HEK293T (cell line): ENCODE measurements around the gene GSTM2.

Experiments
- CTCF ChIA-PET: fragments of 350-600 bp; formaldehyde crosslinking; extraction: SDS; loops from one replicate; lab custom pipeline; 2021; ENCODE audit warnings: antibody characterized with exemption, inconsistent platforms; lab: Yijun Ruan, JAX
- POLR2A ChIA-PET: fragments of 350-600 bp; formaldehyde crosslinking; extraction: SDS; loops from one replicate; lab custom pipeline; 2020; ENCODE audit warnings: antibody characterized with exemption, inconsistent platforms; lab: Yijun Ruan, JAX
- DNase-seq: peaks from one replicate; pipeline ENCODE4 v3.0.0; 2012; ENCODE audit warnings: mixed read lengths; ENCODE audit errors: extremely low spot score
- ARNT ChIP-seq: fragments of 450-650 bp; IDR thresholded peaks from 2 replicates; pipeline ENCODE4 v1.6.1; 2017; ENCODE audit warnings: mild to moderate bottlenecking
- BHLHE40 ChIP-seq: fragments of 450-650 bp; IDR thresholded peaks from 2 replicates; pipeline ENCODE4 v1.6.1; 2016; ENCODE audit warnings: mild to moderate bottlenecking, moderate library complexity, borderline replicate concordance
- CTBP1 ChIP-seq: fragments of 450-650 bp; IDR thresholded peaks from 2 replicates; pipeline ENCODE4 v1.6.1; 2016; ENCODE audit warnings: borderline replicate concordance
- ELF4 ChIP-seq: fragments of 450-650 bp; IDR thresholded peaks from 2 replicates; pipeline ENCODE4 v1.6.1; 2017; ENCODE audit warnings: antibody characterized with exemption
- FOXA1 ChIP-seq: fragments of 450-650 bp; IDR thresholded peaks from 2 replicates; pipeline ENCODE4 v1.6.1; 2016; ENCODE audit warnings: mild to moderate bottlenecking
- FOXK2 ChIP-seq: fragments of 450-650 bp; IDR thresholded peaks from 2 replicates; pipeline ENCODE4 v1.6.1; 2016; ENCODE audit warnings: mild to moderate bottlenecking
- FOXM1 ChIP-seq: fragments of 450-650 bp; IDR thresholded peaks from 2 replicates; pipeline ENCODE4 v1.6.1; 2017; ENCODE audit warnings: mild to moderate bottlenecking, borderline replicate concordance
- HDGF ChIP-seq: fragments of 450-650 bp; IDR thresholded peaks from 2 replicates; pipeline ENCODE4 v1.6.1; 2017; ENCODE audit warnings: antibody characterized with exemption, borderline replicate concordance
- L3MBTL2 ChIP-seq: fragments of 450-650 bp; conservative IDR thresholded peaks from 2 replicates; pipeline ENCODE4 v1.6.1; 2016; ENCODE audit warnings: mild to moderate bottlenecking
- LEF1 ChIP-seq: fragments of 450-650 bp; IDR thresholded peaks from 2 replicates; pipeline ENCODE4 v1.6.1; 2017; ENCODE audit warnings: mild to moderate bottlenecking, borderline replicate concordance
- NFRKB ChIP-seq: fragments of 450-650 bp; IDR thresholded peaks from 2 replicates; pipeline ENCODE4 v1.6.1; 2016; ENCODE audit warnings: mild to moderate bottlenecking, moderate library complexity
- PKNOX1 ChIP-seq: fragments of 450-650 bp; IDR thresholded peaks from 2 replicates; pipeline ENCODE4 v1.6.1; 2016
- SP1 ChIP-seq: fragments of 450-650 bp; IDR thresholded peaks from 2 replicates; pipeline ENCODE4 v1.6.1; 2017
- SUZ12 ChIP-seq: fragments of 450-650 bp; IDR thresholded peaks from 2 replicates; pipeline ENCODE4 v1.6.1; 2016; ENCODE audit warnings: mild to moderate bottlenecking
- TARDBP ChIP-seq: fragments of 450-650 bp; IDR thresholded peaks from 2 replicates; pipeline ENCODE4 v1.6.1; 2016
- ZNF384 ChIP-seq: fragments of 450-650 bp; IDR thresholded peaks from 2 replicates; pipeline ENCODE4 v1.6.1; 2016

GSTM2 gene

DNA sequence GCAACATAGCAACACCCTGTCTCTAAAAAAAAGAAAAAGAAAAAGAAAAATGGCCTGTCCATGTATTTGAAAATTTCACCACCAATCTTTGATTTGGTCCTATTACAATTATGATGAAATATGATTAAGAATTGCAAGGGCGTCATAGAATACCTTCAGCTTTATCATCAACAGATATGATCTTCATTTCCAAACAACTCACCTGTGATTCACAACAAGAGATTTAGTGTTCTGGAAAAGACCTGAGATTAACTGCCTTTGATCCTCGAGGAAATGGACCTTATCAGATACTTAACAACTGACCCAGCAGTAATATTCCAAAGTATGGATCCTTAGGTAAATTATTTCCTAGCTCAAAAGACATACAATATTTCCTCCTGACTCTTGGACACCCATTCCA is 15.5 kb upstream of the GSTM2 start:
- ChIA-PET POLR2A (interaction anchor here (0.6 to 1.6 kb wide), 2 partner anchors 104 to 332 kb away, joined by 3 to 5 read pairs; partner anchors contain the start of genes AHCYL1 and GNAI3), CTCF (interaction anchor here (1.1 to 5.1 kb wide), 4 partner anchors 9 to 125 kb away, joined by 3 to 65 read pairs (median 11); no protein-coding TSS in a partner anchor)
- TF ChIP-seq LEF1 (no peak), ELF4 (no peak), FOXM1 (no peak), SP1 (no peak), ZNF384 (no peak), SUZ12 (no peak), ARNT (no peak), HDGF (no peak), BHLHE40 (no peak), CTBP1 (no peak), TARDBP (no peak), NFRKB (no peak), L3MBTL2 (no peak), FOXK2 (no peak), PKNOX1 (no peak), FOXA1 (no peak)

GRCh38 chr1:109653306-109653705 is 14.6 kb upstream of the GSTM2 start:
- DNase-seq: no peak
- ChIA-PET CTCF (interaction anchor here (1.1 to 5.1 kb wide), 3 partner anchors 13 to 124 kb away, joined by 3 to 65 read pairs (median 18); no protein-coding TSS in a partner anchor), POLR2A (interaction anchor here (1.6 kb wide), 1 partner anchor 105 kb away, joined by 5 read pairs; the partner anchor contains the start of gene GNAI3)

More for the DNA sequence above, 15.5 kb upstream of the GSTM2 start:
- DNase-seq: no peak

GRCh38 chr1:109654519-109654918 is 13.3 kb upstream of the GSTM2 start:
- ChIA-PET CTCF (interaction anchor here (1.4 kb wide), 1 partner anchor 118 kb away, joined by 6 read pairs; no protein-coding TSS in a partner anchor), POLR2A (no interaction called here)
- TF ChIP-seq CTBP1 (no peak), FOXM1 (no peak), FOXK2 (no peak), ZNF384 (no peak)

More at GRCh38 chr1:109653306-109653705, 14.6 kb upstream of the GSTM2 start:
- no peak for TF ChIP-seq ZNF384
- TF ChIP-seq BHLHE40: no peak
- no peak for TF ChIP-seq FOXM1
- no peak for TF ChIP-seq HDGF
- TF ChIP-seq FOXA1: no peak
- no peak for TF ChIP-seq TARDBP
- TF ChIP-seq SP1: no peak
- TF ChIP-seq CTBP1: no peak
- TF ChIP-seq SUZ12: no peak
- TF ChIP-seq L3MBTL2: no peak
- TF ChIP-seq ARNT: no peak
- TF ChIP-seq ELF4: no peak
- no peak for TF ChIP-seq FOXK2
- TF ChIP-seq NFRKB: no peak
- no peak for TF ChIP-seq LEF1
- no peak for TF ChIP-seq PKNOX1

GRCh38 chr1:109655615-109656519 is 12.0 kb upstream of the GSTM2 start, which contains the start of gene GSTM4:
GSTM4 (plus strand) TSS chr1:109656099; CDS start chr1:109656390, 291 bp downstream.
- ChIA-PET CTCF (interaction anchor here (1.4 to 1.6 kb wide), 2 partner anchors 16 to 117 kb away, joined by 6 to 12 read pairs; no protein-coding TSS in a partner anchor), POLR2A (interaction anchor here (2.1 kb wide), 1 partner anchor 12 kb away, joined by 8 read pairs; the partner anchor contains the start of gene GSTM2)
- DNase-seq: peak; percentile 71
- no peak for TF ChIP-seq FOXA1
- no peak for TF ChIP-seq CTBP1
- no peak for TF ChIP-seq SUZ12

More at GRCh38 chr1:109654519-109654918, 13.3 kb upstream of the GSTM2 start:
- DNase-seq: no peak

DNA sequence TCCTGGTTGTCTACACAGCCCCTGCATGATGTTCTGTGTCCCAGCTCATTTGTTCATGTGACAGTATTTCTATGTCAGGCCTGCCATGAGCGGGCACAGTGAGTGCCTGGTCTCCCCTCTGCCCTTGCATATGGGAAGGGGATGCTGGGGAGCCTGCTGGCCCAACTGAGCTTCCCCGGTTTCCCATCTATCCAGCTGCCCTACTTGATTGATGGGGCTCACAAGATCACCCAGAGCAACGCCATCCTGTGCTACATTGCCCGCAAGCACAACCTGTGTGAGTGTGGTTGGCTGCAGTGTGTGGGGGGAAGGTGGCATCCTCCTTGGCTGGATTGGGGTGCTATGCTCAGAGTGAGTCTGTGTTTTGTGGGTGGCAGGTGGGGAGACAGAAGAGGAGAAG is 10.5 kb upstream of the GSTM2 start:
- CTCF ChIA-PET: interaction anchor here (1.1 to 2.3 kb wide), 2 partner anchors 15 to 17 kb away, joined by 4 to 14 read pairs; no protein-coding TSS in a partner anchor
- POLR2A ChIA-PET: interaction anchor here (2.1 kb wide), 1 partner anchor 11 kb away, joined by 8 read pairs; the partner anchor contains the start of gene GSTM2
- no peak for TF ChIP-seq LEF1
- DNase-seq: no peak

DNA sequence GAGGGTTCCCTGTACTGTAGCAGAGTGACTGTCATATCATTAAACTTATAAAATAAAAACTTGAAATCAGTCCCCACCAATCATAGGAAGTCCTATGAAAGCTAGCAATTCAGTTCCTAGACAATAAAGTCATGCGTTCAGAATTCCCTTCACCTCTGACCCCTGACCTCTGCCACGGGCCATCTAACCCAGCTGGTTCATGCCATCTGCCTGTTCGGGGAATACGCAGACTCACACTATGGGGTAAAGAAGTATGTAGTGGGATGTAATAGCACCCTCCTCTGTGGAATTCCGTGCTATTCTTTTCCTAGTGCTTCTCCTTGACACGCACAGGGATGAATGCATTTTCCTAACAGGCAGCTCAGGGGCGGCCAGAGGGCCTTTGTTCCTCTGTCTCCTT is 9.9 kb upstream of the GSTM2 start:
- TF ChIP-seq CTBP1 (no peak), HDGF (no peak), PKNOX1 (no peak), FOXK2 (no peak), LEF1 (no peak)
- no peak for DNase-seq
- ChIA-PET CTCF (interaction anchor here (1.0 to 2.3 kb wide), 3 partner anchors 8 to 18 kb away, joined by 3 to 14 read pairs (median 4); no protein-coding TSS in a partner anchor), POLR2A (interaction anchor here (0.6 kb wide), 1 partner anchor 100 kb away, joined by 3 read pairs; no protein-coding TSS in a partner anchor)
